ENCODE results near the gene SPATA45.

Gene SPATA45

DNA sequence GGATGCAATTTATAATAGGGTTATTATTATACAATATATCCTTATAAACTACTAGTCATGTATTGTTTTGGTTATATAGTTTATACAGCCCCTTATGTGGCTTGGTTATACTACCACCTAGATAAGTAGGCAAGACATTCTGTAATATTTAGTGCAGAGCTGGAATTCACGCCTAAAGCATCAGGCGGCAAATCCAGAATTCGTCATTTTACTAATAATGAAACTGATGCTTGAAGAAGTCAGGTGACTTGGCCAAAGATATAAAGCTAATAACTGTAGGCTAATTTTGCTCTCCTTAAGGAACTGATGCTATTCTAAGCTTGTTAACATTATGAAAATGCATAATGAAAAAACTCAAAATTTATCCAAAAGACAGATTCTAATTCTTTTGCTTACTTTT lies 66.7 kb downstream of the SPATA45 start:
- DNase-seq (ENCODE audit: low read depth, low spot score), result no peak

All from brain pericyte (primary cell).